Neutrophil (primary cell): Measurements from ENCODE around the gene FIZ1.

Source experiments
- H3K27ac ChIP-seq: fragments of 200-600 bp; sonication (generic); 2 replicates; pipeline ENCODE4 v1.5.1; 2016; ENCODE audit warnings: mild to moderate bottlenecking, moderate library complexity
- H3K27me3 ChIP-seq: fragments of 200-600 bp; sonication (generic); 2 replicates; pipeline ENCODE4 v1.6.0; 2016; ENCODE audit warnings: mild to moderate bottlenecking
- H3K36me3 ChIP-seq: fragments of 200-600 bp; sonication (generic); 2 replicates; pipeline ENCODE4 v1.5.1; 2017
- H3K4me1 ChIP-seq, 2 experiments: fragments of 200-600 bp in 1 of 2; sonication (generic) in 1 of 2; 1 replicate in 1 of 2; 2 replicates in 1 of 2; pipeline versions ENCODE4 v1.5.1 to v1.6.1; 2013 to 2016; ENCODE audit warnings: low read depth in 1 of 2, low read length in 1 of 2, mild to moderate bottlenecking in 1 of 2, moderate library complexity in 1 of 2; ENCODE audit not compliant: control insufficient read depth in 1 of 2, insufficient read depth in 1 of 2
- H3K4me3 ChIP-seq, 2 experiments: fragments of 200-600 bp in 1 of 2; sonication (generic) in 1 of 2; 1 replicate in 1 of 2; 2 replicates in 1 of 2; pipeline ENCODE4 v1.5.1; 2013 to 2016; ENCODE audit warnings: low read depth in 1 of 2, low read length in 1 of 2, mild to moderate bottlenecking in 1 of 2, moderate library complexity in 1 of 2
- H3K9me3 ChIP-seq: fragments of 200-600 bp; sonication (generic); 2 replicates; pipeline ENCODE4 v1.5.1; 2016
- CTCF ChIP-seq: fragments of 200-600 bp; sonication (generic); IDR thresholded peaks from 2 replicates; pipeline ENCODE4 v1.5.1; 2016; ENCODE audit warnings: antibody characterized with exemption

The FIZ1 gene

GRCh38 chr19:55642153-55643002 lies 43.1 kb upstream of the FIZ1 start:
- Histone ChIP-seq H3K36me3 (peaks cover 21% of the 10 kb centered on the region), H3K4me3 (peak overlapping the region; percentile 73 to 96), H3K4me1 (peaks cover 46 to 57% of the 10 kb centered on the region in 2 experiments), H3K9me3 (no peaks in the 10 kb centered on the region), H3K27me3 (peaks cover 38% of the 10 kb centered on the region), H3K27ac (peak overlapping the region; percentile 83)
- no peak for TF ChIP-seq CTCF

- no peak for TF ChIP-seq CTCF
- Histone ChIP-seq H3K36me3 (peaks cover 21% of the 10 kb centered on the region), H3K27ac (peak overlapping the region; percentile 83), H3K4me3 (peak overlapping the region; percentile 73 to 96), H3K27me3 (peaks cover 36% of the 10 kb centered on the region), H3K9me3 (no peaks in the 10 kb centered on the region), H3K4me1 (peaks cover 45 to 58% of the 10 kb centered on the region in 2 experiments)
Measured at GRCh38 chr19:55641426-55642152, 42.3 kb upstream of the FIZ1 start.

GRCh38 chr19:55640577-55641425 lies 41.5 kb upstream of the FIZ1 start, which contains the start of gene ZNF580:
TSS of gene ZNF580 (plus strand) at chr19:55641002. CDS start at chr19:55642509, 1,507 bp downstream.
- Histone ChIP-seq H3K9me3 (no peaks in the 10 kb centered on the region), H3K27ac (peak within 1 kb of the TSS; percentile 83), H3K36me3 (peaks cover 21% of the 10 kb centered on the region), H3K4me1 (peaks cover 53 to 66% of the 10 kb centered on the region in 2 experiments), H3K27me3 (peaks cover 36% of the 10 kb centered on the region), H3K4me3 (peak within 1 kb of the TSS; percentile 73 to 96)
- no peak for TF ChIP-seq CTCF

- peaks cover 60 to 73% of the 10 kb centered on the region in 2 experiments for H3K4me1 ChIP-seq
- H3K36me3 ChIP-seq, result peaks cover 15% of the 10 kb centered on the region
- peak overlapping the region; percentile 73 to 96 for H3K4me3 ChIP-seq
- peak; percentile 24 for TF ChIP-seq CTCF
- peaks cover 36% of the 10 kb centered on the region for H3K27me3 ChIP-seq
- peak overlapping the region; percentile 83 for H3K27ac ChIP-seq
- no peaks in the 10 kb centered on the region for H3K9me3 ChIP-seq
Measured at GRCh38 chr19:55640043-55640576, 40.8 kb upstream of the FIZ1 start.

GRCh38 chr19:55638864-55639359 lies 39.6 kb upstream of the FIZ1 start:
- TF ChIP-seq CTCF, result peak; percentile 28
- Histone ChIP-seq H3K4me3 (no peak overlapping the region), H3K9me3 (no peaks in the 10 kb centered on the region), H3K36me3 (peaks cover 7% of the 10 kb centered on the region), H3K27me3 (peaks cover 36% of the 10 kb centered on the region), H3K27ac (no peak overlapping the region), H3K4me1 (peaks cover 59 to 69% of the 10 kb centered on the region in 2 experiments)
